Lower lobe of right lung (tissue), 2 donors: ENCODE results near the gene PTPRU. TPM values are rescaled to one million over a fixed set of nuclear protein-coding genes. Genes with fewer than 3 reads are reported as not detected.

ENCODE experiments used
- ATAC-seq, 2 donors: fragments of 200-7000 bp; cut with Tn5 transposase; one replicate each; pipeline ENCODE4 v1.9.1; 2020 to 2022; ENCODE audit warnings: mild to moderate bottlenecking in 2 of 2, moderate library complexity in 2 of 2
- DNase-seq: peaks from one replicate; pipeline ENCODE4 v3.0.0-alpha.2; 2020
- H3K27ac ChIP-seq: fragments of 200-600 bp; one replicate; pipeline ENCODE4 v1.8.0; 2022
- H3K27me3 ChIP-seq: fragments of 200-600 bp; one replicate; pipeline ENCODE4 v1.8.0; 2022; ENCODE audit warnings: low read depth
- H3K36me3 ChIP-seq: fragments of 200-600 bp; one replicate; pipeline ENCODE4 v1.8.0; 2022; ENCODE audit warnings: mild to moderate bottlenecking
- H3K4me1 ChIP-seq: fragments of 200-600 bp; one replicate; pipeline ENCODE4 v1.8.0; 2022
- H3K4me3 ChIP-seq: fragments of 200-600 bp; one replicate; pipeline ENCODE4 v1.8.0; 2022; ENCODE audit warnings: mild to moderate bottlenecking
- H3K9me3 ChIP-seq: fragments of 200-600 bp; one replicate; pipeline ENCODE4 v1.8.0; 2022
- intact Hi-C: fragments of 100-400 bp; cut with DNase I; formaldehyde crosslinking; loops from one replicate; pipeline ENCODE4 v1.11.0; 2022
- total RNA-seq: library from RNA; stranded (reverse); fragmentation: NEBNext Ultra II Directional; extraction: Animal tissue kit (Norgen Biotek cat#: 25700); gene quantifications from one replicate; pipeline ENCODE4 v1.2.1, GENCODE V29; 2021
- TF ChIP-seq, protein P1 (sequence below): fragments of 200-600 bp; IDR thresholded peaks from one replicate; pipeline ENCODE4 v1.8.0; 2022; ENCODE audit warnings: antibody characterized with exemption, mild to moderate bottlenecking
- donor health status: DM: no; HTN: yes; CAD: no; lungs with severe emphysema.

The PTPRU gene
- total RNA-seq, 1 donor from 2014 or later: 35.1 TPM

DNA sequence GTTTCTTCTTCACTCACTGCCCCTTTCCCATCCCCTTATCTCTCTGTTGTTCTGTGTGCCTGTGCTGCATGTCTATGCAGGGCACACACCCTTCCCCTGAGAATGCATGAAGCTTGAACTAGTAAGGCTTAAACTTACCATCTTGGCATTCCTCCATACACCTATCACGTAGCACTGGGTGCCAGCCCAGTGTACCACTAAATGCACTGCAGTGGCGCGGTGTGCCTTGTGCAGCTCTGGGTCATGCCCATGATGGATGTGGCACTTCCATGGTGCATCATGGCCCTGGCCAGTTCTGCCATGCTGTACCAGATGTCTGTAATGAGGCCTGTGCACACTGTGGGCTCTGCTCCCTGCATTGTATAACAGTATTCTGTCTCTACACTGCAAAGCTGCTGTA, 10.7 kb downstream of the PTPRU start:
- Histone ChIP-seq H3K4me1 (no peaks in the 10 kb centered on the region), H3K4me3 (no peak overlapping the region), H3K9me3 (no peaks in the 10 kb centered on the region), H3K36me3 (no peaks in the 10 kb centered on the region), H3K27me3 (no peaks in the 10 kb centered on the region), H3K27ac (no peak overlapping the region)
- no peak for DNase-seq
- intact Hi-C loops: no loop called here
- no peak for ATAC-seq
- TF ChIP-seq, protein P1, sequence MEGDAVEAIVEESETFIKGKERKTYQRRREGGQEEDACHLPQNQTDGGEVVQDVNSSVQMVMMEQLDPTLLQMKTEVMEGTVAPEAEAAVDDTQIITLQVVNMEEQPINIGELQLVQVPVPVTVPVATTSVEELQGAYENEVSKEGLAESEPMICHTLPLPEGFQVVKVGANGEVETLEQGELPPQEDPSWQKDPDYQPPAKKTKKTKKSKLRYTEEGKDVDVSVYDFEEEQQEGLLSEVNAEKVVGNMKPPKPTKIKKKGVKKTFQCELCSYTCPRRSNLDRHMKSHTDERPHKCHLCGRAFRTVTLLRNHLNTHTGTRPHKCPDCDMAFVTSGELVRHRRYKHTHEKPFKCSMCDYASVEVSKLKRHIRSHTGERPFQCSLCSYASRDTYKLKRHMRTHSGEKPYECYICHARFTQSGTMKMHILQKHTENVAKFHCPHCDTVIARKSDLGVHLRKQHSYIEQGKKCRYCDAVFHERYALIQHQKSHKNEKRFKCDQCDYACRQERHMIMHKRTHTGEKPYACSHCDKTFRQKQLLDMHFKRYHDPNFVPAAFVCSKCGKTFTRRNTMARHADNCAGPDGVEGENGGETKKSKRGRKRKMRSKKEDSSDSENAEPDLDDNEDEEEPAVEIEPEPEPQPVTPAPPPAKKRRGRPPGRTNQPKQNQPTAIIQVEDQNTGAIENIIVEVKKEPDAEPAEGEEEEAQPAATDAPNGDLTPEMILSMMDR: no peak

DNA sequence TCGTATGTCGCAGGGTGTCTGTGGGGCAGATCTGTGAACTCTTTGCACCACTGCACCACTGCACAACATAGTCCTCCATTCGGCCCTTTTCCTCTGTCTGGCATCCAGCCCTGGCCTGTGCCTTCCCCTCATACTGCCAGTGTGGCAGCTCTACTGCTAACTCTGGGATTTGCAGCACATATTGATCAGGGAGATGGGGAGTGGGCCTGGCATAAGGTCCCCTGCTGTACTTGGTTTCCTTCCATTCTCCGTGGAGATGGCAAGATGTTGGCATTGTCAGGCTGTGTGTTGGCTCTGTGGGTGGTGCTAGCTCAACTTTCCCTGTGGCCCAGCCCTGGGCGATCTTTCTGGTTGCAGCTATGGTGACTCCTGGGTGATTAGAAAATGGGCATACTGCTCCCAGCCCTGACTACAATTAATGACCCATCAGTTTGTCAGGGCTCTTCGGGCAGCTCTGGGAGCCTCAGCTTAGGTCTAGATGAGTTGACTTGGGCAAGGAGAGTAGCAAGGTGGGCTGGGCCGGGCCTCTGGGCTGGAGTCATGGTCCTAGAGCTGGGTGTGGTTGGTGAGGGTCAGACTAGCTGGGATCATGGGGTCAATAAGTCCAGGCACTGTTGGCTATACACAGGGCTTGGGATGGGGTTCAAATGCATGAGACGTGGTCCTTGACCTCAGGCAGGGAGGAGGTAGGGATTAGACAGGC, 11.4 kb downstream of the PTPRU start:
- no peaks in the 10 kb centered on the region for H3K4me1 ChIP-seq
- H3K9me3 ChIP-seq: no peaks in the 10 kb centered on the region
- H3K27ac ChIP-seq: no peak overlapping the region
- no peak for DNase-seq
- intact Hi-C loops: no loop called here
- H3K27me3 ChIP-seq: no peaks in the 10 kb centered on the region
- ATAC-seq: no peak
- TF ChIP-seq, protein P1: no peak
- no peaks in the 10 kb centered on the region for H3K36me3 ChIP-seq
- no peak overlapping the region for H3K4me3 ChIP-seq

DNA sequence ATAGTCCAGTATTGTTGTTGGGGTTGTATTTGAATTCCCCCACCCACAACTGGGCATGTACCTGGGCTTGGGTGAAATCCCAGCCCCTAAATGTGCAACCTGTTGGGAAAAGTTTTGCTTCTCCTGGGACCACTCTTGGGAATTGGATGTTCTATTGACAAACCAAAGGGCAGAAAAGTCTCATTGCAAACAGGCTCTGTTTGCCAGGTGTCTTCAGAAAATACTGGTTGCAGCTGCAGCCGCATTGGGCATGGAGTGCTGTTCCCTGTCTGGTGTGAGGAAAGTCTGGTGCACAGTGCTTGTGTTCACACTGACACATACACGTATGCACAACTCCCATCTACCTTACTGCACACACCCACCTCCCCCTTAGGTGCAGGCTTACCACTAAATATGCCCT, 12.1 kb downstream of the PTPRU start:
- H3K36me3 ChIP-seq: no peaks in the 10 kb centered on the region
- H3K9me3 ChIP-seq: no peaks in the 10 kb centered on the region
- intact Hi-C loops: no loop called here
- no peaks in the 10 kb centered on the region for H3K4me1 ChIP-seq
- DNase-seq (no peak), ATAC-seq (no peak)
- no peak overlapping the region for H3K4me3 ChIP-seq
- no peaks in the 10 kb centered on the region for H3K27me3 ChIP-seq
- TF ChIP-seq, protein P1: no peak
- no peak overlapping the region for H3K27ac ChIP-seq

DNA sequence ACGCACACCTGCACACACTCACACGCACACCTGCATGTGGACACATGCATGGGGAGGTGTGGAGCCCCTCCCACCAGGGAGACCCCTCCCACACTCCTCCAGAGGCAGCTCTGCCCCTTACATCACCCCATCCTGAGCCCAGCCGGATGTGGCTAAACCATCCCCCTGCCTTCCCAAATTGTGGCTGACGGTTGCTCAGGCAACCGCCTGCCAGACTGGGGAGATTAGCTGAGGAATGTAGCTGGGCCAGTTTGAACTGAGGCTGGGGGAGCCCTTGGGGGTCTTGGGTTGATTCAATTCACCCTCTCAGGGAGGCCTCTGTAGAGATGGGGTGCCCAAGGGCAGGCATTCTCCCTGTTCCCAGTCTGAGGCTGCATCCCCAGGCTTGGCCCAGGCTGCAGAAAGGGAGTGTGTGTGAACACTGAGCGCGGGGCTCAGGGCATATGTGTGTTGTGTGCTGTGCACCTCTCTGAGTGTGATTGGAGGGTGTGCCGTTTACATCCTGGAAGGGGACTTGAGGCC, 12.9 kb downstream of the PTPRU start:
- TF ChIP-seq, protein P1: no peak
- intact Hi-C loops: no loop called here
- no peak for DNase-seq

DNA sequence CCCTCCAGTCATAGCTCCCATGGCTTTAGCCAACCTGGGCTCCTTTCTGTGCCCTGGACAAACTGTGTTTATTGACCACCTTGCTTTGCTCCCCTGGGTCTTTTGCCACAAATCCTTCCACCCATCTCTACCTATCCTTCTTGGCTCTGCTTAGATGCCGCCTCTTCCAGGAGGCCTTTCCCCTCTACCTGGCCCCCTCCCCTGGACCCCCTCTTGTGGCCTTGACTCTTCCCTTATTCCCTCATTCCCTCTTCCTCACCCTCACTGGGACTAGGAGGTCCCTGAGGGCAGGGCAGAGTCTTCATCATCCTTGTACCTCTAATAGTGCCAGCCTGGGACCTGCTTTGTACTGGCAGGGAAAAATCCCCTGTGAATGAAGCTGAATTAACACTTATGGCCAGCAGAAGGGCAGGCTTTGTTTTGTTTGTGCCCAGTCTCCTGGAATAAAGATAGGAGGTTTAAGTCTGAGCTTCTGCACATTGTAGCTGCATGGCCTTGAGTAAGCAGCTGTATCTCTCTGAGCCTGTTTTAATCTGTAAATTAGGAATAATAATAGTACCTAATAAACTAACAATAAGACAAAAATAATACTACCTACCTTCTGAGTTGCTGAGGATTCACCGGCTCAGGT, 13.7 kb downstream of the PTPRU start:
- no peaks in the 10 kb centered on the region for H3K4me1 ChIP-seq
- H3K9me3 ChIP-seq: no peaks in the 10 kb centered on the region
- no peak for DNase-seq
- H3K36me3 ChIP-seq: no peaks in the 10 kb centered on the region
- no peak overlapping the region for H3K4me3 ChIP-seq
- H3K27me3 ChIP-seq: no peaks in the 10 kb centered on the region
- TF ChIP-seq, protein P1: no peak
- intact Hi-C loops: no loop called here
- no peak for ATAC-seq
- no peak overlapping the region for H3K27ac ChIP-seq

More for the DNA sequence above, 12.9 kb downstream of the PTPRU start:
- no peaks in the 10 kb centered on the region for H3K9me3 ChIP-seq
- H3K4me3 ChIP-seq: no peak overlapping the region
- no peaks in the 10 kb centered on the region for H3K36me3 ChIP-seq
- H3K4me1 ChIP-seq: no peaks in the 10 kb centered on the region
- no peaks in the 10 kb centered on the region for H3K27me3 ChIP-seq
- no peak overlapping the region for H3K27ac ChIP-seq
- peak in 1 of 2 donors; percentile 57 for ATAC-seq
